HUES6 (cell line): Measurements from ENCODE around the gene CLMP.
"Not testable (repeated sequence)": the region's sequence is repeated elsewhere in the genome, so short reads cannot be mapped to it uniquely, and the experiment has no call there.

Experiments
- H3K27ac ChIP-seq: 2 replicates; pipeline ENCODE4 v1.7.0; 2013; ENCODE audit warnings: low read depth, mild to moderate bottlenecking, low read length, inconsistent platforms
- H3K27me3 ChIP-seq: 2 replicates; pipeline ENCODE4 v1.6.1; 2013; ENCODE audit warnings: low read length; ENCODE audit not compliant: control insufficient read depth, insufficient read depth
- H3K36me3 ChIP-seq: 2 replicates; pipeline ENCODE4 v1.6.1; 2013; ENCODE audit warnings: low read length; ENCODE audit not compliant: control insufficient read depth, insufficient read depth
- H3K4me1 ChIP-seq: 2 replicates; pipeline ENCODE4 v1.6.1; 2013; ENCODE audit warnings: low read length; ENCODE audit not compliant: control insufficient read depth, insufficient read depth
- H3K4me3 ChIP-seq: 2 replicates; pipeline ENCODE4 v1.5.1; 2013; ENCODE audit warnings: low read depth, low read length
- H3K9ac ChIP-seq: one replicate; pipeline ENCODE4 v1.6.1; 2013; ENCODE audit warnings: mild to moderate bottlenecking, low read length
- H3K9me3 ChIP-seq: 2 replicates; pipeline ENCODE4 v1.6.1; 2013; ENCODE audit warnings: low read depth, low read length; ENCODE audit not compliant: control insufficient read depth, insufficient read depth

CLMP gene

GRCh38 chr11:123166071-123166559, 28.9 kb downstream of the CLMP start:
- H3K36me3 ChIP-seq, result 0 out of 2 replicates have a peak, but pooled peaks cover 4% of the 10 kb centered on the region
- no peaks in the 10 kb centered on the region for H3K9me3 ChIP-seq
- no peak overlapping the region for H3K9ac ChIP-seq
- no peaks in the 10 kb centered on the region for H3K27me3 ChIP-seq
- H3K27ac ChIP-seq, result no peak overlapping the region; the same call in 1 of the 2 replicates
- H3K4me3 ChIP-seq, result no peak overlapping the region
- H3K4me1 ChIP-seq, result peaks cover 50% of the 10 kb centered on the region

GRCh38 chr11:123164732-123165450, 30.2 kb downstream of the CLMP start:
- Histone ChIP-seq H3K27me3 (no peaks in the 10 kb centered on the region), H3K4me1 (peaks cover 37% of the 10 kb centered on the region), H3K9ac (no peak overlapping the region), H3K27ac (no peak overlapping the region), H3K9me3 (no peaks in the 10 kb centered on the region), H3K4me3 (no peak overlapping the region), H3K36me3 (no peaks in the 10 kb centered on the region)

- Histone ChIP-seq H3K27me3 (no peaks in the 10 kb centered on the region), H3K9me3 (no peaks in the 10 kb centered on the region), H3K27ac (no peak overlapping the region), H3K4me3 (no peak overlapping the region), H3K4me1 (peaks cover 25% of the 10 kb centered on the region), H3K9ac (no peak overlapping the region), H3K36me3 (0 out of 2 replicates have a peak, but pooled peaks cover 7% of the 10 kb centered on the region)
These were observed 31.4 kb downstream of the CLMP start for GRCh38 chr11:123163621-123164020.

- H3K4me1 ChIP-seq, result peaks cover 9% of the 10 kb centered on the region
- no peaks in the 10 kb centered on the region for H3K9me3 ChIP-seq
- H3K9ac ChIP-seq, result no peak overlapping the region
- no peaks in the 10 kb centered on the region for H3K27me3 ChIP-seq
- H3K27ac ChIP-seq, result no peak overlapping the region
- 0 out of 2 replicates have a peak, but pooled peaks cover 7% of the 10 kb centered on the region for H3K36me3 ChIP-seq
- no peak overlapping the region for H3K4me3 ChIP-seq
These were observed 33.5 kb downstream of the CLMP start for GRCh38 chr11:123161376-123162030.

GRCh38 chr11:123159183-123159857, 35.7 kb downstream of the CLMP start:
- no peaks in the 10 kb centered on the region for H3K4me1 ChIP-seq
- H3K27ac ChIP-seq, result no peak overlapping the region
- H3K9me3 ChIP-seq, result no peaks in the 10 kb centered on the region

GRCh38 chr11:123158033-123159003, 36.7 kb downstream of the CLMP start:
- no peak overlapping the region for H3K27ac ChIP-seq
- 0 out of 2 replicates have a peak, but pooled peaks cover 7% of the 10 kb centered on the region for H3K36me3 ChIP-seq
- H3K4me1 ChIP-seq, result no peaks in the 10 kb centered on the region

More at GRCh38 chr11:123159183-123159857, 35.7 kb downstream of the CLMP start:
- H3K9ac ChIP-seq, result no peak overlapping the region
- 0 out of 2 replicates have a peak, but pooled peaks cover 7% of the 10 kb centered on the region for H3K36me3 ChIP-seq
- no peak overlapping the region for H3K4me3 ChIP-seq
- no peaks in the 10 kb centered on the region for H3K27me3 ChIP-seq

GRCh38 chr11:123152951-123153350, 42.1 kb downstream of the CLMP start:
- H3K27ac ChIP-seq, result no peak overlapping the region
- no peaks in the 10 kb centered on the region for H3K27me3 ChIP-seq
- H3K36me3 ChIP-seq, result no peaks in the 10 kb centered on the region
- H3K4me1 ChIP-seq, result no peaks in the 10 kb centered on the region
- no peak overlapping the region for H3K4me3 ChIP-seq
- no peak overlapping the region for H3K9ac ChIP-seq
- no peaks in the 10 kb centered on the region for H3K9me3 ChIP-seq

More at GRCh38 chr11:123158033-123159003, 36.7 kb downstream of the CLMP start:
- Histone ChIP-seq H3K9me3 (no peaks in the 10 kb centered on the region), H3K4me3 (no peak overlapping the region), H3K27me3 (no peaks in the 10 kb centered on the region), H3K9ac (no peak overlapping the region)

GRCh38 chr11:123152346-123152745, 42.7 kb downstream of the CLMP start:
- H3K27ac ChIP-seq, H3K27me3 ChIP-seq, H3K4me1 ChIP-seq, H3K9ac ChIP-seq, H3K4me3 ChIP-seq, H3K36me3 ChIP-seq, H3K9me3 ChIP-seq: not testable (repeated sequence)

GRCh38 chr11:123151796-123152195, 43.3 kb downstream of the CLMP start:
- Histone ChIP-seq H3K4me1 (no peaks in the 10 kb centered on the region), H3K27ac (no peak overlapping the region), H3K9me3 (no peaks in the 10 kb centered on the region), H3K27me3 (no peaks in the 10 kb centered on the region), H3K4me3 (no peak overlapping the region), H3K36me3 (no peaks in the 10 kb centered on the region), H3K9ac (no peak overlapping the region)

GRCh38 chr11:123151366-123151765, 43.7 kb downstream of the CLMP start:
- no peaks in the 10 kb centered on the region for H3K4me1 ChIP-seq
- H3K9me3 ChIP-seq, result no peaks in the 10 kb centered on the region
- H3K27me3 ChIP-seq, result no peaks in the 10 kb centered on the region
- H3K4me3 ChIP-seq, result no peak overlapping the region
- H3K27ac ChIP-seq, result no peak overlapping the region
- no peak overlapping the region for H3K9ac ChIP-seq
- no peaks in the 10 kb centered on the region for H3K36me3 ChIP-seq
